Esophagus squamous epithelium (tissue), 4 donors: ENCODE measurements around the gene ATP13A5.

Source experiments
- CTCF ChIP-seq, 6 experiments: fragments of 450-650 bp in 4 of 6; fragments of 200-600 bp in 2 of 6; sonication (generic) in 2 of 6; IDR thresholded peaks; one replicate each; pipeline ENCODE4 v1.5.1; 2016 to 2019; ENCODE audit warnings: antibody characterized with exemption in 6 of 6, mild to moderate bottlenecking in 4 of 6, moderate library complexity in 4 of 6
- POLR2A ChIP-seq, 4 donors: fragments of 450-650 bp; IDR thresholded peaks; one replicate each; pipeline ENCODE4 v1.6.1; 2017; ENCODE audit warnings: antibody characterized with exemption in 4 of 4, mild to moderate bottlenecking in 4 of 4, moderate library complexity in 3 of 4

GRCh38 chr3:193305356-193305755, 73.2 kb downstream of the ATP13A5 start:
- no peak for TF ChIP-seq CTCF (IDR thresholded peaks at IDR 0.05)
- no peak for TF ChIP-seq POLR2A (IDR thresholded peaks at IDR 0.05)
